NK-92 (cell line): ENCODE data around the gene NAT10.

Source experiments
- DNase-seq: peaks from one replicate; lab custom pipeline; 2025; ENCODE audit not compliant: unreplicated experiment; lab: John Stamatoyannopoulos, UW

NAT10 gene

DNA sequence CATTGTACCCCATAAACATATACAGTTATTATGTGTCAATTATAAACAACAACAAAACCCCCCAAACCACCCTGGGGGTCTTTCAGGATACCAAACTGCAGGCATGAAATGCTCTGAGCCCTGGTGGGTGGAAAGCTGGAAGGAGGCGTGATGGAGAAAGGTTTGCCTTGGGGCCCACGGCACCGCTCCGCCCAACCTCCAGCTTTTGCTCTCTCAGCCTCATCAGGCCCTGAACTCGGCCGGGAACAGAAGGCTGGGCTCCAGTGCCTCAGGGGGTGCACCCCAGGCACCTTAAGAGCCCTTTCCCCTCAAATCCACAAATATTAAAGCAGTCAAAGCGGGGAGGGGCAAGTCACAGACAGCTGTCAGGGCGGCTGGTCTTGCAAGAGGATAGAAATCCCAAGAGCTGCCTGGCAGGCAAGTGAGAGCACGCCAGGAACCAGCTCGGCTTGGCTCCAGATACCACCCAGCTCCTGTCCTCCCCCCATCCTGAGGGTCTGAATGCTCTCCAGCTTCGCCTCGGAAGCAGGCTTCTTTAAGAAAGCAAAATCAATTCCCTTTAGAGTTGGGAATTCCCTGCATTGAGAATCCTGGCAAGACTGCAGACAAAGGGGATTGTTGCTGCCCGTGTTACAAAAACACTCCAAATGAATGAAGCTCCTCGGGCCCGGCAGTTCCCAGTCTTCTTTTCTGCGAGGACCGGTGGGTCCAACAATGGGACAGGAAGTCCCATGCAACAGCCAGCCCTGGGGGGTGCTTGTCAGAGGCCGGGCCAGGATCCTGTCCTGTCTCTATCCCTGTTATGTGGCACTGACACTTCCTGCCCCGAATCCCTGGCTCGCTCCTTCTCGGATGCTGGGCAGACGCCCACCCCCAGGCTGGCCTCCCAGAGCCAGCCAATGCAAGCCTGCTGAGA, 80.8 kb downstream of the NAT10 start:
- DNase-seq, result no peak

DNA sequence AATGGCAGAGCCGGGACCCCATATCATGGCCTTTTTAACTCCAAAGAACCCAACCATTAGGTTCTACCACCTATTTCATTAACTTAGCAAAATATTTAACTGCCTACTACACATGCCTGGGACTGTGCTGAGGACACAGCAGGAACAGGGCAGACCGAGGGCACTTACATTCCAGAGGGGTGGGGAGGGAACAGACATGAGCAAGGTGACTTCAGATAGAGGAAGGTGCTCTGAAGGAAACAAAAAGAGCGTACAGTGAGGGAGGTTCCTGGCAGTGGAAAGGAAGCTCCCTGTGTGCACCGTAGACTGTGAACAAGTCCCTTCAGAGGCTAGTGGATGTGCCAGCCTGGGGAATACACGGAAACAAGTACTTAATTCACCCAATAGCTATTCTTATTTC, 82.8 kb downstream of the NAT10 start:
- DNase-seq, result no peak

DNA sequence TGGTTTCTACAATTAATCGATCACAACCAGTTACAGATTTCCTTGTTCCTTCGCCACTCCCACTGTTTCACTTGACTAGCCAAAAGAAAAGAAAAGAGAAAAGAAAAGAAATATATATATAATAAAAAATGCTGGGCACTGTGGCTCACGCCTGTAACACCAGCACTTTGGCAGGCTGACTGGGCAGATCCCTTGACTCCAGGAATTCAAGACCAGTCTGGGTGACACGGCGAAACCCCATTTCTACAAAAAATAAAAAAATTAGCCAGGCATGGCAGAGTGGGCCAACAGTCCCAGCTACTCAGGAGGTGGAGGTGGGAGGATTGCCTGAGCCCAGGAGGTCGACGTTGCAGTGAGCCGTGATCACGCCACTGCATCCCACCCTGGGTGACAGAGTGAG, 83.8 kb downstream of the NAT10 start:
- no peak for DNase-seq

DNA sequence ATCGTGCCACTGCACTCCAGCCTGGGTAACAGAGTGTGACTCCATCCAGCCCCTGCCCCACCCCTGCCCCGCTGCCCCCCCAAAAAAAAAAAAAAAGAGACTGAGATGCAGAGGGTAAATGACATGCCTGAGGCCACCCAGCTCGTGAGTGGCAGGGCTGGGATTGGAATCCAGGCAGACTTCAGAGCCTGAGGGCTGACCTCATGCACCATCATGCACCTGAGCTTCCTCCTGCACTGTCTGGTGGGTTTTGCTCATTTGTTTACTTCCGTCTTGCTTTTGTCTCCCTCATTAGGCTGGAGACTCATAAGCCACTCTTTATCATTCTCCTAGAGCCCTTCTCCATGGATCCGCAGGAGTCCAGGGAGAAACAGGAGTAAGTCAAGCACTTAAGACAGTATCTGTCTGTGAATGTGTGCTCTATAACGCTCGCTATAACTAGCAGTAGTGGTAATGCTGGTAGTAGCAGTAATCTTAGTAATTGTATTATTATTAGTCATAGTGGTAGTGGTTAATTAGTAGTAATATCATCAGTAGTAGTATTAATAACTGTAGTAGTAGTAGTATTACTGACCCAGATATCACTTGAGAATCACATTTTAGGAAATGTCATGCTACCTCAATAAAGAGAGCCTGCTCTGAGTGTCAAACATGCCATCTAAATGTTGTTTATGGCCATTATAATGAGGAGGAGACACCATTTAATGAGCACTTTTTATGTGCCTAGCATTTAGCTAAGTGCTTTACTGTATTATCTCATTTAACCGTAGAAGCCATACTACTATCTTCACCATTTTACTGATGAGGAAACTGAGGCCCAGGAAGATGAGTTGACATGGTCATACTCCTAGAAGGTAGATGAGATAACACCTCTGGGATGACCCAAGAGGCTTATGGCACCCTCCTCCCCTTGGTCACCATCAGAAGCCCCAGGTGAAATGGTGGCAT, 85.0 kb downstream of the NAT10 start:
- no peak for DNase-seq

DNA sequence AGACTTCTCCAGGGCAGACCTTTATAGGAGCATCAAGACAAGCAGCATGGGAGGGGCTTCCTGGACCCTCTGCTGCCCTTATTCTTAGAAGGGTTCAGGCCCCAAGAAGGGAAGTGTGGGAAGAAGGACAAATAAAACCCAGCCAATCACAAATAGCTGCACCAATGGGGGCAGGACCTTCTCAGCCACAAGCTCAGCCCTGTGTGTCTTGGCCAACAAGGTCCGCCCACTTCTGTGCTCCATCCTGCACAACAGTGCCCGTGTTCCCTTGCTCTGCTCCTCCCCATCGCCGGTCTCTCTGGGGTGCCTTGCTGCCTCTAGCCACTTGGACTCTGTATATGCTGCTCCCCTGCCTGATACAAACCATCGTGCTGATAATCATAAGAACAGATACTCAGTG, 86.1 kb downstream of the NAT10 start:
- no peak for DNase-seq

DNA sequence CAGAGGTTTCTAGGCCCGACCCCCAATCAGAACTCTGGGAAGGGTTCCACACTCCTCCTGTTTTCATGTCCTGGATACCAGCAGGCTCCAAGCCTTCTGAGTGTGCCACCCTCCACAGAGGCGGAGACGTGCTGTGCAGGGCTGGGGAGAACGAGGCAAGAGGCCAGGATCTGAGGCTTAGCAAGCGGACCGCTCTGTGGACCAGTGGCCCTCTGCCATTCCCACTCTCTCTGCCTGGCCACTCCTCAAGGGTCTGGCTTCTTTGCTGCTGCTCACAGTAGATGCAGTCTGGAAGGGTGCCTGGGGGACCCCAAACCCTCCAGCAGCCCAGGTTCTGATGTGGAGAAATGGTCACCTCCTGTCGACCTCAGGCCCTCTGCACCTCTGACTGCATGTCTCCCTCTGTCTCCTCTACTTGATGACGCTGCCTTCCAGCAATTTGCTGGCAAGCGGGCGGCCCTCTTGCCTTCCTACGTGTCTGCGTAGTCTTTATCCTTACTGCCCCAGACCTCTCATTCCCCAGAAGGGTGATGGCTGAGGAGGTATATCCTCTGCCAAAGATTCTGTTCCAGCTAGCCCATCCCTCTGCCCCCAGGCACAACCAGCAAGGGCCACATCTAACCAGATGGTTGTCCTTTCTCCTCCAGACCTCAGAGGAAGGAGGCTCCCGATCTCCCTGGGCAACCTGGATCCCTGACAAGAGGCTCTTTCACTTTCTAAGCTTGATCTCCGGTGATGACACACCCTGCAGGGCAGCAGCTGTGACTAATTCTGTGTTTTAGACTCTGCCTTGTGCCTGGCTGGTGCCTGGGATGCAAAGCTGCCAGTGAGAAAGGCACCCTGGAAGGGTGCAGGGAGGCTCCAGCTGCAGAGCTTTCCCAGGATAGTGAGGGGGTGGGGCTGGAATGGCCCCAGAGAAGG, 87.3 kb downstream of the NAT10 start:
- no peak for DNase-seq

DNA sequence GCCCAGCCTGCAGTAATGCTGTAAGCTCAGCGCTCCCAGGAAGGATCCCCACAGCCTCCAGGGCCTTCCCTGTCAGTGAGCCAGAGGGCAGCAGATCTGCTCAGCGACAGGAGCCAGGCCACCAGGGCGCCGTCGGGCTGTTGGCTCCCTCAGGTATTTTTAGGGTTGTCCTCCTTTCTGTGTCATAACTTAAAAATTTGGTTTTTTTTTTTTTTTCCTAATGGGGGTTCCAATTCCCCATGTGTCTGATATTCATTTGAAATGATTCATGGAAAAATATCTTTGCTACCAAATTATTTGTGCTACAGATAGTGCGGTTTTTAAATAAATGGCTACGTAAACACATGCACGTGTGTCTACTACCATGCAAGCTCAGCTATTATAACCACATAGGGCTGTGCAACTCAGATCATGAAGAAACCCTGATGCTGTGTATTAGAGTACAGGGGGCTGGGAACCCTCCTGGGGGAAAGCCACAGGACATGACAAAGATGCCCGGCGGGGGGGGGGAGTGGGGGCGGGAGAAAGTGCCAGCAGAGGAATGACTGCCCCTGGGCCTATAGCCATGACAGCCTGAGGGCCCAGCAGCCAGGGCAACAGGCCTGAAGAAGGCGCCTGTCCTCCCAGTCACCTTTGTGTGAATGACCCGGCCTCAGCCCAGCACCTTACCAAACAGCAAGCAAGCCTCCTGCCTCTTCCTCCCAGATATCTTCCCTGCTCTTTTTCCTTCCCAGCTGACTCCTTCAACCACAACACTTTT, 89.3 kb downstream of the NAT10 start:
- DNase-seq, result no peak
